DND-41 (cell line): Measurements from ENCODE around the gene KIRREL3.

ENCODE experiments used
- CTCF ChIP-seq: IDR thresholded peaks from 2 replicates; pipeline ENCODE4 v1.5.1; 2012; ENCODE audit warnings: borderline replicate concordance, low read length, moderate library complexity, mild to moderate bottlenecking; ENCODE audit not compliant: poor library complexity, severe bottlenecking; ENCODE audit errors: extremely low read depth
- EZH2 ChIP-seq: IDR thresholded peaks from 3 replicates; pipeline ENCODE4 v1.6.1; 2012; ENCODE audit warnings: borderline replicate concordance, low read depth, mild to moderate bottlenecking, moderate library complexity, low read length, inconsistent platforms; ENCODE audit not compliant: severe bottlenecking

DNA sequence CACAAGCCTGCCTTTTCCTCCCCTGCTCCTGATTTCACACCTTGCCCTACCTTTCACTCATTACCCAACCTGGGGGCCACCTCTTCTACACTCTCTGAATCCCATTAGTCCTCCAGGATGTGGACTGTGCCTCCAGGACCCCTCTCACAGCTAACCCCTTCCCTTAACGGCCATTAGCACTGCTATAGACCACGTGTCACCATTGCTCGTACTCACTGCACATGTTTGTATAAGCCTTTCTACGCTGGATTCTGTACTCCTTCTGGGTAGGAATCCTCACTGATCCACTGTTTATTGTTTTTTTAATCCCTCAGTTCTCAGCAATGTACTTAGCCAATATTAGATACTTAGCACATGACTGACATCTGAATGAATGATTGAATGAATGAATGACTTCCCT lies 40.9 kb downstream of the KIRREL3 start:
- no peak for TF ChIP-seq CTCF
- no peak for TF ChIP-seq EZH2
